K562 (cell line): ENCODE measurements around the gene MEOX2. TPM values are rescaled to one million over a fixed set of nuclear protein-coding genes. Genes with fewer than 3 reads are reported as not detected.

Experiments
- ATAC-seq: fragments of 200-7000 bp; cut with Tn5 transposase; 3 replicates; pipeline ENCODE4 v1.9.1; 2020; ENCODE audit warnings: moderate library complexity
- BruUV-seq: library from RNA; stranded (reverse); fragments of 400-500 nt; replicated peaks from 2 replicates; lab custom pipeline; 2021; lab: Mats Ljungman, UMichigan
- CTCF ChIA-PET: fragments of 300-600 bp; formaldehyde crosslinking; extraction: SDS; loops from one replicate; lab custom pipeline; 2021; ENCODE audit warnings: low intra/inter-chr PET ratio; lab: Yijun Ruan, JAX
- POLR2A ChIA-PET: fragments of 300-600, 350-650 bp; sonication (Branson Sonifier 250); formaldehyde crosslinking; extraction: SDS; loops from one replicate; lab custom pipeline; 2021; ENCODE audit warnings: antibody characterized with exemption, inconsistent platforms; lab: Yijun Ruan, JAX
- DNase-seq, 4 experiments: peaks; one replicate each; pipeline versions ENCODE4 v3.0.0 to v3.0.0-alpha.2; 2011 to 2018; ENCODE audit warnings: low spot score in 3 of 4, mixed read lengths in 3 of 4; ENCODE audit errors: extremely low read depth in 1 of 4
- FAIRE-seq: peaks from 2 replicates; lab custom pipeline; 2011; peaks lifted over from hg19 to GRCh38; lab: Jason Lieb, UNC
- H2AFZ ChIP-seq: 2 replicates; pipeline ENCODE4 v1.6.0; 2011; ENCODE audit warnings: low read depth, low read length, control low read depth, inconsistent platforms
- H3K27ac ChIP-seq: fragments of 200-600 bp; 3 replicates; pipeline ENCODE4 v1.8.0; 2011; ENCODE audit warnings: low read depth, mild to moderate bottlenecking, control low read depth, inconsistent platforms, low read length, moderate library complexity, mixed read lengths; ENCODE audit errors: extremely low read depth
- H3K27me3 ChIP-seq, 2 experiments: fragments of 300-600 bp in 1 of 2; 2 replicates in 1 of 2; 3 replicates in 1 of 2; pipeline versions ENCODE4 v1.6.0 to v1.8.0; 2011; ENCODE audit warnings: inconsistent platforms in 2 of 2, low read length in 2 of 2, mild to moderate bottlenecking in 1 of 2, mixed read lengths in 1 of 2, moderate library complexity in 1 of 2; ENCODE audit not compliant: control insufficient read depth in 2 of 2, insufficient read depth in 2 of 2
- H3K36me3 ChIP-seq: fragments of 300-600 bp; 3 replicates; pipeline ENCODE4 v1.8.0; 2011; ENCODE audit warnings: mild to moderate bottlenecking, low read length, inconsistent platforms; ENCODE audit not compliant: control insufficient read depth, insufficient read depth
- H3K4me1 ChIP-seq, 2 experiments: fragments of 200-600 bp in 1 of 2; replicated peaks in 1 of 2; 2 replicates in 1 of 2; 3 replicates in 1 of 2; pipeline versions ENCODE4 v1.5.1 to v1.8.0; 2011; ENCODE audit warnings: inconsistent platforms in 2 of 2, low read length in 2 of 2, mild to moderate bottlenecking in 1 of 2, mixed read lengths in 1 of 2, moderate library complexity in 1 of 2; ENCODE audit not compliant: control insufficient read depth in 2 of 2, insufficient read depth in 2 of 2
- H3K4me2 ChIP-seq: 2 replicates; pipeline ENCODE4 v1.6.1; 2011; ENCODE audit warnings: low read length, control low read depth, inconsistent platforms, mixed read lengths; ENCODE audit not compliant: insufficient read depth
- H3K4me3 ChIP-seq: fragments of 200-600 bp; sonication (generic), shearing (Covaris generic); 2 replicates; pipeline ENCODE4 v1.5.1; 2016; ENCODE audit warnings: control low read depth, inconsistent platforms
- H3K79me2 ChIP-seq: fragments of 200-600 bp; 3 replicates; pipeline ENCODE4 v1.8.0; 2011; ENCODE audit warnings: low read length, inconsistent platforms; ENCODE audit not compliant: control insufficient read depth, insufficient read depth
- H3K9ac ChIP-seq, 2 experiments: 2 replicates each; pipeline versions ENCODE4 v1.6.0 to v1.6.1; 2011; ENCODE audit warnings: low read depth in 2 of 2, low read length in 2 of 2, control low read depth in 1 of 2, inconsistent platforms in 1 of 2, mild to moderate bottlenecking in 1 of 2, mixed read lengths in 1 of 2; ENCODE audit not compliant: insufficient read depth in 1 of 2
- H3K9me1 ChIP-seq: one replicate; pipeline ENCODE4 v1.6.0; 2011; ENCODE audit warnings: inconsistent platforms, mild to moderate bottlenecking, low read length, moderate library complexity; ENCODE audit not compliant: control insufficient read depth, insufficient read depth
- H3K9me3 ChIP-seq: replicated peaks from 2 replicates; pipeline ENCODE4 v1.5.1; 2011; ENCODE audit warnings: low read depth, low read length, inconsistent platforms; ENCODE audit not compliant: control insufficient read depth, insufficient read depth
- H4K20me1 ChIP-seq: replicated peaks from 2 replicates; pipeline ENCODE4 v1.6.1; 2011; ENCODE audit warnings: low read length, inconsistent platforms, mixed read lengths; ENCODE audit not compliant: control insufficient read depth, insufficient read depth
- CEBPB ChIP-seq: fragments of 450-650 bp; IDR thresholded peaks from 2 replicates; pipeline ENCODE4 v1.6.1; 2016; ENCODE audit warnings: missing genetic modification characterization, missing compliant biosample characterization
- CEBPG ChIP-seq, 3 experiments: fragments of 200-800 bp in 1 of 3; sonication (Bioruptor generic) in 1 of 3; sonication (generic) in 1 of 3; formaldehyde crosslinking in 1 of 3; IDR thresholded peaks in 2 of 3; conservative IDR thresholded peaks in 1 of 3; 2 replicates each; pipeline versions ENCODE4 v1.6.1 to v1.8.0; 2016 to 2022; ENCODE audit warnings: missing compliant biosample characterization in 2 of 3, missing genetic modification characterization in 2 of 3, mild to moderate bottlenecking in 1 of 3, missing genetic modification reagents in 1 of 3
- CUX1 ChIP-seq: fragments of 200-800 bp; sonication (Bioruptor generic); IDR thresholded peaks from 2 replicates; pipeline ENCODE4 v1.6.1; 2016; ENCODE audit warnings: missing genetic modification characterization, missing compliant biosample characterization
- GTF2B ChIP-seq: IDR thresholded peaks from 2 replicates; pipeline ENCODE4 v1.6.1; 2011; ENCODE audit not compliant: insufficient read length; ENCODE audit errors: extremely low read depth
- JUNB ChIP-seq: fragments of 450-650 bp; formaldehyde crosslinking; conservative IDR thresholded peaks from 2 replicates; pipeline ENCODE4 v1.4.0; 2020; ENCODE audit warnings: mild to moderate bottlenecking
- PHB ChIP-seq: fragments of 250-450 bp; sonication (Bioruptor Pico); IDR thresholded peaks from 2 replicates; pipeline ENCODE4 v1.5.0; 2021
- POLR2H ChIP-seq: IDR thresholded peaks from 2 replicates; pipeline ENCODE4 v1.6.1; 2016; ENCODE audit warnings: missing genetic modification characterization, low read depth, mild to moderate bottlenecking, control low read depth, missing compliant biosample characterization, moderate library complexity
- SNRNP70 ChIP-seq: fragments of 200-400 bp; formaldehyde crosslinking; optimal IDR thresholded peaks from 2 replicates; pipeline ENCODE3; 2017; ENCODE audit warnings: low read depth, low read length
- THRA ChIP-seq: fragments of 450-650 bp; IDR thresholded peaks from 2 replicates; pipeline ENCODE4 v1.6.1; 2017; ENCODE audit warnings: mild to moderate bottlenecking, moderate library complexity
- ZNF280A ChIP-seq: fragments of 450-650 bp; IDR thresholded peaks from 2 replicates; pipeline ENCODE4 v1.6.1; 2018; ENCODE audit warnings: mild to moderate bottlenecking, low read depth; ENCODE audit not compliant: partially characterized antibody
- WGBS: fragments of 100-300 bp; shearing (Covaris generic); methylation state at CpG from one replicate; pipeline ENCODE4 v1.1.6; 2016; ENCODE audit warnings: low coverage, mixed read lengths; ENCODE audit not compliant: insufficient coverage; ENCODE audit errors: missing lambda C conversion rate; 5-methylcytosine and 5-hydroxymethylcytosine counted together
- in situ Hi-C: fragments of 300-500 bp; cut with MboI; formaldehyde crosslinking; loops from 4 replicates; pipeline ENCODE4 v1.15.0; 2018; ENCODE audit warnings: inconsistent platforms, mixed read lengths
- intact Hi-C: fragments of 100-400 bp; cut with micrococcal nuclease; formaldehyde crosslinking; loops from 2 replicates; pipeline ENCODE4 v1.14.2; 2022
- polyA plus RNA-seq, 8 experiments: library from polyadenylated mRNA; depleted of rRNA in 4 of 8; stranded (reverse) in 5 of 8; unstranded in 3 of 8; fragments of >200 nt; fragmentation: Nextera tagmentation in 2 of 8; fragmentation: Illumina TruSeq in 1 of 8; extraction: Ambion mirVana in 2 of 8; extraction: Trizol in 1 of 8; gene quantifications; 2 replicates each; pipeline versions ENCODE4 v1.2.1 to v1.2.3, GENCODE V29; 2011 to 2014; ENCODE audit warnings: inconsistent platforms in 1 of 8, missing spikeins in 1 of 8
- total RNA-seq, 7 experiments: library from RNA; depleted of rRNA in 6 of 7; stranded (reverse); fragments of >200 nt in 6 of 7; fragmentation: Illumina TruSeq in 2 of 7; extraction: Trizol in 2 of 7; gene quantifications; 2 replicates each; pipeline versions ENCODE4 v1.2.1 to v1.2.3, GENCODE V29; 2011 to 2021; ENCODE audit warnings: low replicate concordance in 1 of 7

The MEOX2 gene
- total and polyA plus RNA-seq, 9 of the 15 experiments (the other 6 are each of a cell fraction or from before 2014, with no cell fraction given): not detected

- POLR2A ChIA-PET: no interaction called here
- DNase-seq (peak in 1 of 4 experiments; percentile 14), FAIRE-seq (no peak), ATAC-seq (no peak)
- H3K27ac ChIP-seq: peak overlapping the region; percentile 29; the same call in 1 of the 3 replicates
- in situ Hi-C loops: no loop called here
- 0 out of 2 replicates have a peak overlapping the region, but pooled peaks have one; percentile 14 for H3K4me2 ChIP-seq
- BruUV-seq: no TSS peak
- TF ChIP-seq JUNB (CRISPR knock-in tag) (no peak), PHB (CRISPR knock-in tag) (no peak), CEBPB (tag) (peak; percentile 32; the same call in 1 of the 2 replicates), CEBPG (CRISPR knock-in tag; IDR thresholded peaks at IDR 0.05) (no peak), CEBPG (tag; conservative IDR thresholded peaks at IDR 0.05 in 1 of 2, IDR thresholded peaks at IDR 0.05 in 1 of 2) (peak; percentile 18 to 36; a peak in 1 of 4 replicates), SNRNP70 (no peak), POLR2H (no peak), ZNF280A (no peak), GTF2B (no peak), THRA (no peak), CUX1 (CRISPR knock-in tag) (no peak)
- CTCF ChIA-PET: no interaction called here
- H3K9ac ChIP-seq: no peak overlapping the region; a peak in 1 of 4 replicates
- intact Hi-C loops: loop anchor here (10.0 kb wide), 1 partner anchor 457 kb away; no protein-coding TSS in a partner anchor
- H3K36me3 ChIP-seq: no peaks in the 10 kb centered on the region
- no peaks in the 10 kb centered on the region for H3K27me3 ChIP-seq
- no peaks in the 10 kb centered on the region for H3K9me1 ChIP-seq
- no peaks in the 10 kb centered on the region for H4K20me1 ChIP-seq
- H3K4me1 ChIP-seq: no peaks in the 10 kb centered on the region
- peak overlapping the region; percentile 76 for H2AFZ ChIP-seq
- no peaks in the 10 kb centered on the region; the same call in none of the 2 replicates for H3K9me3 ChIP-seq
- H3K4me3 ChIP-seq: no peak overlapping the region
- 3% methylated on average over 5 of the region's 5 CpGs for WGBS
- no peaks in the 10 kb centered on the region for H3K79me2 ChIP-seq
These were observed 78.8 kb downstream of the MEOX2 start for GRCh38 chr7:15607529-15608210.
